Retinal pigment epithelial cell (primary cell): Measurements from ENCODE around the gene MYH7B.

Experiments used
- DNase-seq: peaks from one replicate; pipeline ENCODE4 v3.0.0-alpha.2; 2010; ENCODE audit warnings: low read depth
- H3K4me3 ChIP-seq: 2 replicates; pipeline ENCODE4 v1.5.1; 2011; ENCODE audit warnings: mild to moderate bottlenecking, low read length, control low read depth, moderate library complexity
- TF ChIP-seq, protein P1 (sequence below): conservative IDR thresholded peaks from 2 replicates; pipeline ENCODE4 v1.5.1; 2011; ENCODE audit warnings: low read depth, low read length, control low read depth, inconsistent platforms

MYH7B gene

DNA sequence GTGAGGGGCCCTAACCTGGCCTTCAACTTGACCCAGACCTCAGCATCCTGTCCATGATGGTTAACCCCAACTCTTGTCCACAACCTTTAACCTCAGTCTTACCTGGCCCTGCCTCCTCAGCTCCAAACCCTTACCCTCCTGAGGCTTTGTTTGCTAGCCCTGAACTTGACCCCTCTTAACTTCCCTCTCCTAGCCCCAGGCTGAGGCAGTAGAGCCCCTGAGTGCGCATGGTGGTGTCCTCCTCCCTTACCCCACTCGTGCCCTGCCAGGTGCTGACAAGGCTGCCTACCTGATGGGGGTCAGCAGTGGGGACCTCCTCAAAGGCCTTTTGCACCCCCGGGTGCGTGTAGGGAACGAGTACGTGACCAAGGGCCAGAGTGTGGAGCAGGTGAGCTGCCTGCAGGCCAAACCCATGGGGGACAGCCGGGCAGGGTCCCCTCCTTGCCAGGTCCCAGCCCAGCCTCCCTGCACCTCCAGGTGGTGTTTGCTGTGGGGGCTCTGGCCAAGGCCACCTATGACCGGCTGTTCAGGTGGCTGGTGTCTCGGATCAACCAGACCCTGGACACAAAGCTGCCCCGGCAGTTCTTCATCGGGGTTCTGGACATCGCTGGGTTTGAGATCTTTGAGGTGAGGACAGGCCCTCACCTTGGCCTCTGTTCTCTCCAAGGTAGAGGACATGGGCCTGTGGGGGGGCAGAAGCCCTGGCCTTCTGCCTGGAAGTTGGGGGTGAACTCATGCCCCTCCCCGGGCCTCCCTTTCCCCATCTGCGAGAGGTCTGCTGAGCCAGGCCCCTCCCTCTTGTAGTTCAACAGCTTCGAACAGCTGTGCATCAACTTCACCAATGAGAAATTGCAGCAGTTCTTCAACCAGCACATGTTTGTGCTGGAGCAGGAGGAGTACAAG lies 31.9 kb downstream of the MYH7B start:
- TF ChIP-seq, protein P1, sequence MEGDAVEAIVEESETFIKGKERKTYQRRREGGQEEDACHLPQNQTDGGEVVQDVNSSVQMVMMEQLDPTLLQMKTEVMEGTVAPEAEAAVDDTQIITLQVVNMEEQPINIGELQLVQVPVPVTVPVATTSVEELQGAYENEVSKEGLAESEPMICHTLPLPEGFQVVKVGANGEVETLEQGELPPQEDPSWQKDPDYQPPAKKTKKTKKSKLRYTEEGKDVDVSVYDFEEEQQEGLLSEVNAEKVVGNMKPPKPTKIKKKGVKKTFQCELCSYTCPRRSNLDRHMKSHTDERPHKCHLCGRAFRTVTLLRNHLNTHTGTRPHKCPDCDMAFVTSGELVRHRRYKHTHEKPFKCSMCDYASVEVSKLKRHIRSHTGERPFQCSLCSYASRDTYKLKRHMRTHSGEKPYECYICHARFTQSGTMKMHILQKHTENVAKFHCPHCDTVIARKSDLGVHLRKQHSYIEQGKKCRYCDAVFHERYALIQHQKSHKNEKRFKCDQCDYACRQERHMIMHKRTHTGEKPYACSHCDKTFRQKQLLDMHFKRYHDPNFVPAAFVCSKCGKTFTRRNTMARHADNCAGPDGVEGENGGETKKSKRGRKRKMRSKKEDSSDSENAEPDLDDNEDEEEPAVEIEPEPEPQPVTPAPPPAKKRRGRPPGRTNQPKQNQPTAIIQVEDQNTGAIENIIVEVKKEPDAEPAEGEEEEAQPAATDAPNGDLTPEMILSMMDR = no peak
- H3K4me3 ChIP-seq = no peak overlapping the region
- DNase-seq = no peak

DNA sequence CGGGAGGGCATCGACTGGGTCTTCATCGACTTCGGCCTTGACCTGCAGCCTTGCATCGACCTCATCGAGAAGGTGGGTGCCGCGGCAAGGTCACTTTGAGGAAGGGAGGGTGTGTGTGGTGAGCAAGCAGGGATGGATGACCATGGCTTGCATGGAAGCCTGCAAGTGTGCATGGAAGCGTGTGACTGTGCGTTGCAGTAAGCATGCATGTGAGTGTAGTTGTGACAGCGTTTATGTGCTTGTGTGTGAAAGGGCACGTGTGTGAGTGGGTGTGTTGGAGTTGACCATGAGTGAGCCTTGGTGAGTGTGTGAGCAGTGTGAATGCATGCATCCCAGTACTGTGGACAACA lies 32.5 kb downstream of the MYH7B start:
- TF ChIP-seq, protein P1 = no peak
- no peak overlapping the region for H3K4me3 ChIP-seq
- DNase-seq = no peak

DNA sequence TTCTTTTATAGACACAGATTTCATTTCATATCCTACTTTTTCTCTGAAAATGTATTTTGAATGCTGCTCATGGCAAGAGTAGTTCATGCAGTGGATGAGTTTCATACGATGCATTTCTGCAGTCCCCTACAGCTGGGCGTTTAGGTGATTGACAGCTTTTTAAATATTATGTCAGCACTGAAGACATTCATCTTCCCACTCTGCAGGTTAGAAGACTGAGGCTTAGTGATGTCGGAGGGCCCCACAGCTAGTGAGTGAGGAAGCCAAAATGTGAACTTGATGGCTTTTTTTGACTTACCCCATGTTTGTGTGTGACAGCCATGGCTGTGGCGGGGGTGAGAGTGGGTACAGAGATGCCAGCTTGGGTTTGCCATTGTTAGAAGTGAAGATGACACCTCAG lies 33.5 kb downstream of the MYH7B start:
- DNase-seq = no peak
- no peak overlapping the region for H3K4me3 ChIP-seq
- TF ChIP-seq, protein P1 = no peak

DNA sequence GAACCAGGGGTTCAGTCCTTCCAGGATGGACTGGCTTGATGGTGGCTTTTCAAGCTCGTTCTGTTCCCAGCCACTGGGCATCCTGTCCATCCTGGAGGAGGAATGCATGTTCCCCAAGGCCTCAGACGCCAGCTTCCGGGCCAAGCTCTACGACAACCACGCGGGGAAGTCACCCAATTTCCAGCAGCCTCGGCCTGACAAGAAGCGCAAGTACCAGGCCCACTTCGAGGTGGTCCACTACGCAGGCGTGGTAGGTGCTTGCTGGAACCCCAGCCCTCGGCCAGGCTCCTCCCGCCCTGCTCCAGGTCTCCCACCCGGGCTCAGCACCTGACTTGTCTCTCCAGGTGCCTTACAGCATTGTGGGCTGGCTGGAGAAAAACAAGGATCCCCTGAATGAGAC lies 34.0 kb downstream of the MYH7B start:
- DNase-seq = no peak
- TF ChIP-seq, protein P1 = no peak
- no peak overlapping the region for H3K4me3 ChIP-seq

DNA sequence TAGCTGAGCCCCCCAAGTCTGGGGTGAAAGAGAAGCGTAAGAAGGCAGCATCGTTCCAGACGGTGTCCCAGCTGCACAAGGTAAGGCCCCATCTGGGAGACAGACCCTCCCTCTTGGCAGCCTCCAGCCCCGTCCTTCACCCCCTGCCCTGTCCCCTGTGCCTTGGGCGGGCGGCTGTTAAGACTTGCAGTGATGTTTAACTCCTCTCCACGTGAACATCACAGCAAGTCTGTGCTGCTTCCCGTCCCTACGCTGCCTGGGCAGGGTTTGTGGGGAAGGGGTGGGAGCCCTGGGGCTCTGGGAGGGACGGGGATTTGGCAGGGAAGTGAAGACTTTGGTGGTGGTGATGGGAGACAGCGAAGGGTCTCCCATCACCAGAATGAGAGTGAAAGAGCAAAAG lies 34.6 kb downstream of the MYH7B start:
- H3K4me3 ChIP-seq = no peak overlapping the region
- TF ChIP-seq, protein P1 = no peak
- no peak for DNase-seq

DNA sequence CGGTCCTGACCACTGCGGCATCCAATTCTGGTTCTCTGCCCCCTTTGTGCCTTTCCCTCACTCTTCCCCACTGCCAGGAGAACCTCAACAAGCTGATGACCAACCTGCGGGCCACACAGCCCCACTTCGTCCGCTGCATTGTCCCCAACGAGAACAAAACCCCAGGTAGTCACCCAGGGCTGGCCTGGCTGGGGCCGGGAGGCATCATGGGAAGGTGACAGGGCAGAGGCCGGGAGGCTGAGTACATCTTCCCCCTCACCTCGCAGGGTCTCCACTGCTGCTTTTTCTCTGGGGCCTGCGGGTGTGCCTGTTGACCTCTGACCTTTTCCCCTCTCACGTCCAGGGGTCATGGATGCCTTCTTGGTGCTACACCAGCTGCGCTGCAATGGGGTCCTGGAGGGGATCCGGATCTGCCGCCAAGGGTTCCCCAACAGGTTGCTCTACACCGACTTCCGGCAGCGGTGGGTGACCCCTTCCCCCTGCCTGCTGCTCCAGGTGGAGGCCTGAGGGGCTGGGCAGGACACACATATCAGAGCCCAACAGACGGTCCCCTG lies 35.1 kb downstream of the MYH7B start:
- TF ChIP-seq, protein P1 = no peak
- no peak overlapping the region for H3K4me3 ChIP-seq
- no peak for DNase-seq
